HEK293 (cell line): ENCODE results near the gene DCST2.

Source experiments
- FEZF1 ChIP-seq: fragments of 450-650 bp; formaldehyde crosslinking; IDR thresholded peaks from 2 replicates; pipeline ENCODE4 v1.5.1; 2016; ENCODE audit warnings: missing biosample characterization, missing genetic modification characterization
- GLI2 ChIP-seq: fragments of 450-650 bp; formaldehyde crosslinking; IDR thresholded peaks from 2 replicates; pipeline ENCODE4; 2017; ENCODE audit warnings: missing biosample characterization, missing genetic modification characterization, low read depth, borderline replicate concordance
- GLIS1 ChIP-seq: fragments of 450-650 bp; formaldehyde crosslinking; IDR thresholded peaks from 2 replicates; pipeline ENCODE4 v1.5.1; 2016; ENCODE audit warnings: missing biosample characterization, missing genetic modification characterization
- KLF10 ChIP-seq: fragments of 450-650 bp; IDR thresholded peaks from 2 replicates; pipeline ENCODE4 v1.5.1; 2018; ENCODE audit warnings: missing biosample characterization, mild to moderate bottlenecking, missing genetic modification characterization
- MYNN ChIP-seq: fragments of 450-650 bp; formaldehyde crosslinking; IDR thresholded peaks from 2 replicates; pipeline ENCODE4 v1.5.1; 2016; ENCODE audit warnings: missing biosample characterization, missing genetic modification characterization, borderline replicate concordance
- PRDM1 ChIP-seq: fragments of 450-650 bp; formaldehyde crosslinking; IDR thresholded peaks from 2 replicates; pipeline ENCODE4; 2016; ENCODE audit warnings: missing biosample characterization, missing genetic modification characterization
- SP7 ChIP-seq: fragments of 450-650 bp; formaldehyde crosslinking; IDR thresholded peaks from 2 replicates; pipeline ENCODE4 v1.5.1; 2016; ENCODE audit warnings: missing biosample characterization, missing genetic modification characterization
- ZBTB17 ChIP-seq: fragments of 450-650 bp; formaldehyde crosslinking; IDR thresholded peaks from 2 replicates; pipeline ENCODE4 v1.5.1; 2016; ENCODE audit warnings: missing biosample characterization, missing genetic modification characterization
- ZBTB48 ChIP-seq: fragments of 450-650 bp; formaldehyde crosslinking; IDR thresholded peaks from 2 replicates; pipeline ENCODE4 v1.5.1; 2016; ENCODE audit warnings: missing biosample characterization, missing genetic modification characterization
- ZFP3 ChIP-seq: fragments of 450-650 bp; formaldehyde crosslinking; IDR thresholded peaks from 2 replicates; pipeline ENCODE4 v1.5.1; 2016; ENCODE audit warnings: low read depth, missing biosample characterization, missing genetic modification characterization
- ZNF132 ChIP-seq: fragments of 450-650 bp; formaldehyde crosslinking; IDR thresholded peaks from 2 replicates; pipeline ENCODE4 v1.5.1; 2017; ENCODE audit warnings: missing biosample characterization, missing genetic modification characterization, borderline replicate concordance
- ZNF2 ChIP-seq: fragments of 450-650 bp; formaldehyde crosslinking; IDR thresholded peaks from 2 replicates; pipeline ENCODE4 v1.5.1; 2016; ENCODE audit warnings: missing biosample characterization, missing genetic modification characterization
- ZNF24 ChIP-seq: fragments of 450-650 bp; formaldehyde crosslinking; IDR thresholded peaks from 2 replicates; pipeline ENCODE4 v1.5.1; 2016; ENCODE audit warnings: missing biosample characterization, missing genetic modification characterization
- ZNF274 ChIP-seq, 2 experiments: fragments of 200-500 bp in 1 of 2; fragments of 450-650 bp in 1 of 2; sonication (Bioruptor generic) in 1 of 2; formaldehyde crosslinking in 1 of 2; IDR thresholded peaks; 2 replicates each; pipeline versions ENCODE4 v1.5.1 to v1.6.1; 2014 to 2016; ENCODE audit warnings: borderline replicate concordance in 1 of 2, inconsistent platforms in 1 of 2, low read length in 1 of 2, missing biosample characterization in 1 of 2, missing genetic modification characterization in 1 of 2
- ZNF324 ChIP-seq: fragments of 450-650 bp; formaldehyde crosslinking; IDR thresholded peaks from 2 replicates; pipeline ENCODE4 v1.5.1; 2016; ENCODE audit warnings: missing biosample characterization, missing genetic modification characterization
- ZNF335 ChIP-seq: fragments of 450-650 bp; formaldehyde crosslinking; conservative IDR thresholded peaks from 2 replicates; pipeline ENCODE4 v1.5.1; 2016; ENCODE audit warnings: missing biosample characterization, missing genetic modification characterization
- ZNF423 ChIP-seq: fragments of 450-650 bp; formaldehyde crosslinking; IDR thresholded peaks from 2 replicates; pipeline ENCODE4 v1.5.1; 2016; ENCODE audit warnings: missing biosample characterization, missing genetic modification characterization
- ZNF426 ChIP-seq: fragments of 450-650 bp; formaldehyde crosslinking; IDR thresholded peaks from 2 replicates; pipeline ENCODE4 v1.5.1; 2017; ENCODE audit warnings: missing biosample characterization, missing genetic modification characterization, mild to moderate bottlenecking, inconsistent platforms, moderate library complexity
- ZNF433 ChIP-seq: fragments of 450-650 bp; formaldehyde crosslinking; IDR thresholded peaks from 2 replicates; pipeline ENCODE4 v1.5.1; 2016; ENCODE audit warnings: missing biosample characterization, missing genetic modification characterization, low read depth
- ZNF623 ChIP-seq: fragments of 450-650 bp; formaldehyde crosslinking; IDR thresholded peaks from 2 replicates; pipeline ENCODE4 v1.5.1; 2016; ENCODE audit warnings: missing biosample characterization, missing genetic modification characterization
- ZNF629 ChIP-seq: fragments of 450-650 bp; formaldehyde crosslinking; IDR thresholded peaks from 2 replicates; pipeline ENCODE4 v1.5.1; 2017; ENCODE audit warnings: missing biosample characterization, missing genetic modification characterization
- ZNF747 ChIP-seq: fragments of 450-650 bp; formaldehyde crosslinking; IDR thresholded peaks from 2 replicates; pipeline ENCODE4 v1.5.1; 2016; ENCODE audit warnings: missing biosample characterization, missing genetic modification characterization
- ZSCAN16 ChIP-seq: fragments of 450-650 bp; formaldehyde crosslinking; IDR thresholded peaks from 2 replicates; pipeline ENCODE4 v1.5.1; 2016; ENCODE audit warnings: missing biosample characterization, missing genetic modification characterization
- ZXDB ChIP-seq: fragments of 450-650 bp; formaldehyde crosslinking; IDR thresholded peaks from 2 replicates; pipeline ENCODE4 v1.5.1; 2016; ENCODE audit warnings: missing biosample characterization, missing genetic modification characterization
- TF ChIP-seq, protein P1 (sequence below): fragments of 450-650 bp; formaldehyde crosslinking; IDR thresholded peaks from 2 replicates; pipeline ENCODE4 v1.5.1; 2016; ENCODE audit warnings: missing biosample characterization, missing genetic modification characterization, low read depth
- TF ChIP-seq, protein P2 (sequence below): fragments of 450-650 bp; formaldehyde crosslinking; IDR thresholded peaks from 2 replicates; pipeline ENCODE4 v1.5.1; 2017; ENCODE audit warnings: missing biosample characterization, mild to moderate bottlenecking, missing genetic modification characterization, moderate library complexity
- TF ChIP-seq, protein P3 (sequence below): fragments of 450-650 bp; formaldehyde crosslinking; IDR thresholded peaks from 2 replicates; pipeline ENCODE4 v1.5.1; 2016; ENCODE audit warnings: missing biosample characterization, missing genetic modification characterization
- TF ChIP-seq, protein P4 (sequence below): fragments of 450-650 bp; formaldehyde crosslinking; IDR thresholded peaks from 2 replicates; pipeline ENCODE4 v1.5.1; 2017; ENCODE audit warnings: missing biosample characterization, missing genetic modification characterization
- TF ChIP-seq, protein P5 (sequence below): fragments of 450-650 bp; formaldehyde crosslinking; IDR thresholded peaks from 2 replicates; pipeline ENCODE4 v1.5.1; 2016; ENCODE audit warnings: missing biosample characterization, missing genetic modification characterization

The DCST2 gene

DNA sequence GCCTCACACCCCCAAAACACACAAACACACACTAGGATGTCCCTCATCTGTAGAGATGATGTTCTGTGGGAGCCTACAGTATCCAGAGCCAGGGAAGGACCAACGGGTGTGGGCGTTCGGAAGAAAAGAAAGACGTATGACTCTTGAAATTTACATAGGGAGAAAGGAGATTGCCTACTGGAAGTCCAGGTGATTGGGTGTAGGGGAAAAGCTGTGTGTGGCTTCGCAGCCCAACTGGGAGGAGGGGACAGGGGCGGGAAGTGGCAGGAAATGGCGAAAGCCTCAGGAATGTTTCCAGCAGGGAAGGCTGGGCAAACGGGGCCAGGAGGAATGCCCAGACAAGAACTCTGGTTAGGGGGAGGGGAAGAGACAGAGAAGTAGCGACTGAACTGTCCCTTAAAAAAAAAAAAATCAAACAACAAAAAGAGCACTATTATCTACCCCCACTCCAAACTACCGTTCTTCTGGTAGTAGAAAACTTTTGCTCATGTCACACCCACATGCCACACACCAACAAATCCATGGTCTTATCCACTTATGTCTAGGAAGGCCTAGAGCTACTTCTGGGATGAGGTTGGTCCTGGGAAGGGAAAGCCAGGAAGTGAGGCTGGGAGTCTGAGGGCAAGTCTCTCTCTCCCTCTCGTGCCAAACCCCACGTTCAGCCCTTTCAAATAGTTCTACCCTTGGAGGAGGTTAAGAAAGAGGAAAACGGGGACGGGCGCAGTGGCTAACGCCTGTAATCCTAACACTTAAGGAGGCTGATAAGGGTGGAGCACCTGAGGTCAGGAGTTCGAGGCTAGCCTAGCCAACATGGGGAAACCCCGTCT, 60.9 kb downstream of the DCST2 start (continued):
- TF ChIP-seq, protein P1, sequence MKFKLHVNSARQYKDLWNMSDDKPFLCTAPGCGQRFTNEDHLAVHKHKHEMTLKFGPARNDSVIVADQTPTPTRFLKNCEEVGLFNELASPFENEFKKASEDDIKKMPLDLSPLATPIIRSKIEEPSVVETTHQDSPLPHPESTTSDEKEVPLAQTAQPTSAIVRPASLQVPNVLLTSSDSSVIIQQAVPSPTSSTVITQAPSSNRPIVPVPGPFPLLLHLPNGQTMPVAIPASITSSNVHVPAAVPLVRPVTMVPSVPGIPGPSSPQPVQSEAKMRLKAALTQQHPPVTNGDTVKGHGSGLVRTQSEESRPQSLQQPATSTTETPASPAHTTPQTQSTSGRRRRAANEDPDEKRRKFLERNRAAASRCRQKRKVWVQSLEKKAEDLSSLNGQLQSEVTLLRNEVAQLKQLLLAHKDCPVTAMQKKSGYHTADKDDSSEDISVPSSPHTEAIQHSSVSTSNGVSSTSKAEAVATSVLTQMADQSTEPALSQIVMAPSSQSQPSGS (tag by site-specific recombination) = no peak
- TF ChIP-seq ZNF2 = 0 out of 2 replicates have a peak, but pooled peaks have one; percentile 18
- TF ChIP-seq ZNF335 (tag by site-specific recombination) = peak; percentile 59
- no peak for TF ChIP-seq ZNF132 (tag by site-specific recombination)
- peak; percentile 76 for TF ChIP-seq SP7
- TF ChIP-seq ZBTB17 (tag by site-specific recombination) = peak; percentile 82
- peak; percentile 86 for TF ChIP-seq PRDM1
- TF ChIP-seq, protein P2, sequence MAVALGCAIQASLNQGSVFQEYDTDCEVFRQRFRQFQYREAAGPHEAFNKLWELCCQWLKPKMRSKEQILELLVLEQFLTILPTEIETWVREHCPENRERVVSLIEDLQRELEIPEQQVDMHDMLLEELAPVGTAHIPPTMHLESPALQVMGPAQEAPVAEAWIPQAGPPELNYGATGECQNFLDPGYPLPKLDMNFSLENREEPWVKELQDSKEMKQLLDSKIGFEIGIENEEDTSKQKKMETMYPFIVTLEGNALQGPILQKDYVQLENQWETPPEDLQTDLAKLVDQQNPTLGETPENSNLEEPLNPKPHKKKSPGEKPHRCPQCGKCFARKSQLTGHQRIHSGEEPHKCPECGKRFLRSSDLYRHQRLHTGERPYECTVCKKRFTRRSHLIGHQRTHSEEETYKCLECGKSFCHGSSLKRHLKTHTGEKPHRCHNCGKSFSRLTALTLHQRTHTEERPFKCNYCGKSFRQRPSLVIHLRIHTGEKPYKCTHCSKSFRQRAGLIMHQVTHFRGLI (tag by site-specific recombination) = peak; percentile 95
- no peak for TF ChIP-seq GLI2 (tag by site-specific recombination)
- TF ChIP-seq GLIS1 (tag by site-specific recombination) = peak; percentile 77
- TF ChIP-seq ZNF274 (IDR thresholded peaks at IDR 0.05; ENCODE audit: low read length) = no peak
- TF ChIP-seq ZNF274 (tag by site-specific recombination; IDR thresholded peaks at IDR 0.05; ENCODE audit: borderline replicate concordance) = no peak
- TF ChIP-seq FEZF1 (tag by site-specific recombination) = peak; percentile 98
- peak; percentile 45; the same call in 1 of the 2 replicates for TF ChIP-seq ZNF324
- peak; percentile 58; the same call in 1 of the 2 replicates for TF ChIP-seq KLF10 (tag by site-specific recombination)
- TF ChIP-seq MYNN = no peak
- TF ChIP-seq ZNF423 (tag by site-specific recombination) = no peak
- TF ChIP-seq ZNF747 (tag by site-specific recombination) = no peak
- TF ChIP-seq, protein P3, sequence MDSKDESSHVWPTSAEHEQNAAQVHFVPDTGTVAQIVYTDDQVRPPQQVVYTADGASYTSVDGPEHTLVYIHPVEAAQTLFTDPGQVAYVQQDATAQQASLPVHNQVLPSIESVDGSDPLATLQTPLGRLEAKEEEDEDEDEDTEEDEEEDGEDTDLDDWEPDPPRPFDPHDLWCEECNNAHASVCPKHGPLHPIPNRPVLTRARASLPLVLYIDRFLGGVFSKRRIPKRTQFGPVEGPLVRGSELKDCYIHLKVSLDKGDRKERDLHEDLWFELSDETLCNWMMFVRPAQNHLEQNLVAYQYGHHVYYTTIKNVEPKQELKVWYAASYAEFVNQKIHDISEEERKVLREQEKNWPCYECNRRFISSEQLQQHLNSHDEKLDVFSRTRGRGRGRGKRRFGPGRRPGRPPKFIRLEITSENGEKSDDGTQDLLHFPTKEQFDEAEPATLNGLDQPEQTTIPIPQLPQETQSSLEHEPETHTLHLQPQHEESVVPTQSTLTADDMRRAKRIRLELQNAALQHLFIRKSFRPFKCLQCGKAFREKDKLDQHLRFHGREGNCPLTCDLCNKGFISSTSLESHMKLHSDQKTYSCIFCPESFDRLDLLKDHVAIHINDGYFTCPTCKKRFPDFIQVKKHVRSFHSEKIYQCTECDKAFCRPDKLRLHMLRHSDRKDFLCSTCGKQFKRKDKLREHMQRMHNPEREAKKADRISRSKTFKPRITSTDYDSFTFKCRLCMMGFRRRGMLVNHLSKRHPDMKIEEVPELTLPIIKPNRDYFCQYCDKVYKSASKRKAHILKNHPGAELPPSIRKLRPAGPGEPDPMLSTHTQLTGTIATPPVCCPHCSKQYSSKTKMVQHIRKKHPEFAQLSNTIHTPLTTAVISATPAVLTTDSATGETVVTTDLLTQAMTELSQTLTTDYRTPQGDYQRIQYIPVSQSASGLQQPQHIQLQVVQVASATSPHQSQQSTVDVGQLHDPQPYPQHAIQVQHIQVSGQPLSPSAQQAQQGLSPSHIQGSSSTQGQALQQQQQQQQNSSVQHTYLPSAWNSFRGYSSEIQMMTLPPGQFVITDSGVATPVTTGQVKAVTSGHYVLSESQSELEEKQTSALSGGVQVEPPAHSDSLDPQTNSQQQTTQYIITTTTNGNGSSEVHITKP (tag by site-specific recombination) = peak; percentile 94
- no peak for TF ChIP-seq ZFP3 (tag by site-specific recombination)
- TF ChIP-seq ZNF629 (tag by site-specific recombination) = peak; percentile 69
- TF ChIP-seq ZXDB (tag by site-specific recombination) = peak; percentile 73
- TF ChIP-seq ZBTB48 (tag by site-specific recombination) = peak; percentile 20; the same call in 1 of the 2 replicates
- TF ChIP-seq ZNF623 (tag by site-specific recombination) = 0 out of 2 replicates have a peak, but pooled peaks have one; percentile 13
- 0 out of 2 replicates have a peak, but pooled peaks have one; percentile 36 for TF ChIP-seq ZNF24 (tag by site-specific recombination)
- TF ChIP-seq, protein P4, sequence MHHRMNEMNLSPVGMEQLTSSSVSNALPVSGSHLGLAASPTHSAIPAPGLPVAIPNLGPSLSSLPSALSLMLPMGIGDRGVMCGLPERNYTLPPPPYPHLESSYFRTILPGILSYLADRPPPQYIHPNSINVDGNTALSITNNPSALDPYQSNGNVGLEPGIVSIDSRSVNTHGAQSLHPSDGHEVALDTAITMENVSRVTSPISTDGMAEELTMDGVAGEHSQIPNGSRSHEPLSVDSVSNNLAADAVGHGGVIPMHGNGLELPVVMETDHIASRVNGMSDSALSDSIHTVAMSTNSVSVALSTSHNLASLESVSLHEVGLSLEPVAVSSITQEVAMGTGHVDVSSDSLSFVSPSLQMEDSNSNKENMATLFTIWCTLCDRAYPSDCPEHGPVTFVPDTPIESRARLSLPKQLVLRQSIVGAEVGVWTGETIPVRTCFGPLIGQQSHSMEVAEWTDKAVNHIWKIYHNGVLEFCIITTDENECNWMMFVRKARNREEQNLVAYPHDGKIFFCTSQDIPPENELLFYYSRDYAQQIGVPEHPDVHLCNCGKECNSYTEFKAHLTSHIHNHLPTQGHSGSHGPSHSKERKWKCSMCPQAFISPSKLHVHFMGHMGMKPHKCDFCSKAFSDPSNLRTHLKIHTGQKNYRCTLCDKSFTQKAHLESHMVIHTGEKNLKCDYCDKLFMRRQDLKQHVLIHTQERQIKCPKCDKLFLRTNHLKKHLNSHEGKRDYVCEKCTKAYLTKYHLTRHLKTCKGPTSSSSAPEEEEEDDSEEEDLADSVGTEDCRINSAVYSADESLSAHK = peak; percentile 11; the same call in 1 of the 2 replicates
- no peak for TF ChIP-seq ZNF433 (tag by site-specific recombination)
- no peak for TF ChIP-seq ZSCAN16 (tag by site-specific recombination)
- TF ChIP-seq ZNF426 (tag by site-specific recombination) = no peak
- TF ChIP-seq, protein P5, sequence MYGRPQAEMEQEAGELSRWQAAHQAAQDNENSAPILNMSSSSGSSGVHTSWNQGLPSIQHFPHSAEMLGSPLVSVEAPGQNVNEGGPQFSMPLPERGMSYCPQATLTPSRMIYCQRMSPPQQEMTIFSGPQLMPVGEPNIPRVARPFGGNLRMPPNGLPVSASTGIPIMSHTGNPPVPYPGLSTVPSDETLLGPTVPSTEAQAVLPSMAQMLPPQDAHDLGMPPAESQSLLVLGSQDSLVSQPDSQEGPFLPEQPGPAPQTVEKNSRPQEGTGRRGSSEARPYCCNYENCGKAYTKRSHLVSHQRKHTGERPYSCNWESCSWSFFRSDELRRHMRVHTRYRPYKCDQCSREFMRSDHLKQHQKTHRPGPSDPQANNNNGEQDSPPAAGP = peak; percentile 88
